GM10266 (cell line): ENCODE data around the gene TMBIM4.
"Not testable (repeated sequence)": the region's sequence is repeated elsewhere in the genome, so short reads cannot be mapped to it uniquely, and the experiment has no call there.

Source experiments
- DNase-seq: peaks from one replicate; pipeline ENCODE4 v3.0.0; 2012; ENCODE audit errors: extremely low spot score
- TF ChIP-seq, protein P1 (sequence below): IDR thresholded peaks from 2 replicates; pipeline ENCODE4 v1.5.1; 2012; ENCODE audit warnings: mild to moderate bottlenecking, low read depth; ENCODE audit not compliant: control insufficient read depth, insufficient read depth; ENCODE audit errors: missing control alignments

Gene TMBIM4

DNA sequence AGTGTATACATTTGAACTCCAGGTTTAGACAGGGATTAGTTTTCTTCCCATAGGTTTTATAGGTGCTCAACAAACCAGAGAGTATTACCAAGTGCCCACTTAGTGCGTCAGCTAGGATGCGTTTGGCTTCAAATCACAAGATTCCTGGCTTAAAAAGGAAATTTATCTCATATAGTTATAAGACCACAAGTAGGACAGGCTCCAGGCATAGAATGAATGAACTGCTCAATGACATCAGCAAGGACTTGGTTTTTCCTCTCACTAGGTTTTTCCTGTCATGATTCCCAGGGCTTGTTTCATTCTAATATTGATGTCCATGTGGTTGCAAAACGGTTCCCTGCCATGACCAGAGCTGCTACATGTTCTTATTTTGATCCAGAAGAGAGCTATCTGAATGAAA lies 13.2 kb upstream of the TMBIM4 start:
- DNase-seq: no peak
- TF ChIP-seq, protein P1, sequence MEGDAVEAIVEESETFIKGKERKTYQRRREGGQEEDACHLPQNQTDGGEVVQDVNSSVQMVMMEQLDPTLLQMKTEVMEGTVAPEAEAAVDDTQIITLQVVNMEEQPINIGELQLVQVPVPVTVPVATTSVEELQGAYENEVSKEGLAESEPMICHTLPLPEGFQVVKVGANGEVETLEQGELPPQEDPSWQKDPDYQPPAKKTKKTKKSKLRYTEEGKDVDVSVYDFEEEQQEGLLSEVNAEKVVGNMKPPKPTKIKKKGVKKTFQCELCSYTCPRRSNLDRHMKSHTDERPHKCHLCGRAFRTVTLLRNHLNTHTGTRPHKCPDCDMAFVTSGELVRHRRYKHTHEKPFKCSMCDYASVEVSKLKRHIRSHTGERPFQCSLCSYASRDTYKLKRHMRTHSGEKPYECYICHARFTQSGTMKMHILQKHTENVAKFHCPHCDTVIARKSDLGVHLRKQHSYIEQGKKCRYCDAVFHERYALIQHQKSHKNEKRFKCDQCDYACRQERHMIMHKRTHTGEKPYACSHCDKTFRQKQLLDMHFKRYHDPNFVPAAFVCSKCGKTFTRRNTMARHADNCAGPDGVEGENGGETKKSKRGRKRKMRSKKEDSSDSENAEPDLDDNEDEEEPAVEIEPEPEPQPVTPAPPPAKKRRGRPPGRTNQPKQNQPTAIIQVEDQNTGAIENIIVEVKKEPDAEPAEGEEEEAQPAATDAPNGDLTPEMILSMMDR: no peak

DNA sequence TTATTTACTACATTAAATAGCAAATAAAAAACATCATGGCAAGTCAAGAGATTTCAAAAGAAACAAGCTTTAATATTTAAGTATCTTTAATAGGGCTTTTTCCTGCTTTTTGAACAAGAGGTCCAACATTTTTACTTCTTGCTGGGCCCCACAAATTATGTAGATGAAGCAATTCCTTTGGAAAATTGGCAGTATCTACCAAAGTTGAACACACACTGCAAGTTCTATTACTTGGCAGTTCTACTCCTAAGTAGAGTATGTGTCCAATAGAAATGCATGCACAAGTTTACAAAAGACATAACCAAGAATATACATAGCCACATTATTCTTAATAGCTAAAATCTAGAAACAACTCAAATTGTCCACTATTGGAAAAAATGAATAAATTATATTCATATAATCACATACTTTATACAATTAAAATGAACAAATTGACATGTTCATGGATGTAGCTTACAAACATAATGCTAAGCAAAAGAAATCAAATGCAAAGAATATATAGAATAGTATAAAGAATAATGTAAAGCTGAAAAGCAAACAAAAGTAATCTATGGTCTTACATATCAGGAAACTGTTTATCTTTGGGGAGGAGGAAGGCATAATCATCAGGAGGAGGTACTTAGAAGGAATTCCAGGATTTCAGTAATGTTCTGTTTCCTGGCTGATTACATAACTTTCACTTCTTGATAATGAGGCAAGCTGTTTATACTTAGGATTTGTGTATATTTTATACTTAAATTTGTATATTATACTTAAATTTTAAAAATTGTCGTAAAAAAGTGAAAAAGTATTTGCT lies 6.5 kb upstream of the TMBIM4 start:
- TF ChIP-seq, protein P1: no peak
- no peak for DNase-seq

DNA sequence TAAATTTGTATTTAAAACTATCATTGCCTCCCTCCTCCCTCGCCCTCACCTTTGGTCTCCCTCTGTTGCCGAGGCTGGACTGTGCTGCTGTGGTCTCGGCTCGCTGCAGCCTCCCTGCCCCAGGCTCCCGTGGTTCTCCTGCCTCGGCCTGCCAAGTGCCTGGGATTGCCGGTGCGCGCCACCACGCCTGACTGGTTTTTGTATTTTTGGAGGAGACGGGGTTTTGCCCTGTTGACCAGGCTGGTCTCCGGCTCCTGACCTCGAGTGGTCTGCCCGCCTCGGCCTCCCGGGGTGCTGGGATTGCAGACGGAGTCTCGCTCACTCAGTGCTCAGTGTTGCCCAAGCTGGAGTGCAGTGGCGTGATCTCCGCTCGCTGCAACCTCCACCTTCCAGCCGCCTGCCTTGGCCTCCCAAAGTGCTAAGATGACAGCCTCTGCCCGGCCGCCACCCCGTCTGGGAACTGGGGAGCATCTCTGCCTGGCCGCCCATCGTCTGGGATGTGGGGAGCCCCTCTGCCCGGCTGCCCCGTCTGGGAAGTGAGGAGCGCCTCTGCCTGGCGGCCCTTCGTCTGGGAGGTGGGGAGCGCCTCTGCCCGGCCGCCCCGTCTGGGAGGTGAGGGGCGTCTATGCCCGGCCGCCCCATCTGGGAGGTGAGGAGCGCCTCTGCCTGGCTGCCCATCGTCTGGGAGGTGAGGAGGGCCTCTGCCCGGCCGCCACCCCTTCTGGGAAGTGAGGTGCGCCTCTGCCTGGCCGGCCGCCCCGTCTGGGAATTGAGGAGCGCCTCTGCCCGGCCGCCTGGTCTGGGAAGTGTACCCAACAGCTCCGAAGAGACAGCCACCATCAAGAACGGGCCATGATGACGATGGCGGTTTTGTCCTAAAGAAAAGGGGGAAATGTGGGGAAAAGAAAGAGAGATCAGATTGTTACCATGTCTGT lies 4.9 kb upstream of the TMBIM4 start:
- DNase-seq: not testable (repeated sequence)

DNA sequence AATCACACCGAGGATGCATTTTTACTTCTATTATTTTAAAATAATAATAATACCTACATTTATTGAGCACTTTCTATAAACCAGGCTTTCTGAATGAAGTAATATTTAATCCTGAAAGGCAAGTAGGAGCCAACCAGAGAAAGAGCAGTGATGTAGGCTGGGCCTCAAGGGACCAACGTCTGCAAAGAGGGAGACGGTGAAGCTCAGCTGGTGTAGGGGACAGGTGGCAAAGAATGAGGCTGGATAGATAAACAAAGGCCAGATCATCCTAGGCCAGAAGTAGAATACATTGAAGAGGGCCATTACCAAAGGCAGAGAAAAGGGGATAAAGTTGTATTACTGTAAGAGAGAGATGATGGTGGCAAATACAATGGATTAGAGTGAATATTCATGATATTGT lies 810 bp upstream of the TMBIM4 start:
- TF ChIP-seq, protein P1: no peak
- no peak for DNase-seq

DNA sequence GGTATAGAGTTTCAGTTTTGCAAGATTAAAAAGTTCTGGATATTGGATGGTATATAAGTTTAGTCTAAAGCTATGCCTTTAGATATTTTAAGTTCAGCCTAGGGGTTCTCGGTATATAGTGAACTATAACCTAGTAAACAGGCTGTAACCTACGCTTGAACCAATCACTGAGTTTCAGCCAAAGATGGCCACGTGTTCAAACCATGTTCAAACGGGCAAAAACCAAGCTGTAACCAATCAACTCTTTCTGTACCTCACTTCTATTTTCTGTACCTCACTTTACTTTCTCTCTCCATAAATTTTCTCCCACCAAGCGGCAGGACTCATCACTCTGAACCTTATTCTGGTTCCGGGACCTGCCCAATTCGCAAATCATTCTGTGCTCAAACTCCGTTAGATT lies 1.4 kb downstream of the TMBIM4 start:
- DNase-seq: no peak
- TF ChIP-seq, protein P1: no peak

DNA sequence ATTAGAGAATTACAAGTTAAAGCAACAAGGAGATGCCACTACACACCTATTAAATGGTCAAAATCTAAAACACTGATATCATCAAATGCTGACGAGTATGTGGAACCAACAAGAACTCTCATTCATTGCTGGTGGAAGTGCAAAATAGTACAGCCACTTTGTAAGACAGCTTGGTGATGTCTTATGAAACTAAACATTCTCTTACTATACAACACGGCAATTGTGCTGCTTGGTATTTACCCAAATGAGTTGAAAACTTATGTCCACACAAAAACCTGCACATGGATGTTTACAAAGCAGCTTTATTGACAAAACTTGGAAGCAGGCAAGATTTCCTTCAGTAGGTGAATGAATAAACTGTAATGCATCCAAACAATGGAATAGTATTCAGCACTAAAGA lies 3.2 kb downstream of the TMBIM4 start:
- TF ChIP-seq, protein P1: no peak

DNA sequence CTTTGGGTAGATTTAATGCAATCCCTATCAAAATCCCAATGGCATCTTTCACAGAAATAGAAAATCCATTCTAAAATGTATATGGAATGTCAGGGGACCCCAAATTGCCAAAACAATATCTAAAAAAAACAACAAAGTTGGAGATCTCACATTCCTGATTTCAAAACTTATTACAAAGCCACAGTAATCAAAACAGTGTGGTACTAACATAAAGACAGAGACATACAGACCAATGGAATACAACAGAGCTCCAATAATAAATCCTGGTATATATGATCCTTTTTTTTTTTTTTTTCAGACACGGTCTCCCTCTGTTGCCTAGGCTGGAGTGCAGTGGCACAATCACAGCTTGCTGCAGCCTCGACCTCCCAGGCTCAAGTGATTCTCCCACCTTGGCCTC lies 4.7 kb downstream of the TMBIM4 start:
- TF ChIP-seq, protein P1: no peak
- DNase-seq: no peak

More for the DNA sequence above, 3.2 kb downstream of the TMBIM4 start:
- DNase-seq: no peak
